ENCODE measurements around the gene GABBR2.

DNA sequence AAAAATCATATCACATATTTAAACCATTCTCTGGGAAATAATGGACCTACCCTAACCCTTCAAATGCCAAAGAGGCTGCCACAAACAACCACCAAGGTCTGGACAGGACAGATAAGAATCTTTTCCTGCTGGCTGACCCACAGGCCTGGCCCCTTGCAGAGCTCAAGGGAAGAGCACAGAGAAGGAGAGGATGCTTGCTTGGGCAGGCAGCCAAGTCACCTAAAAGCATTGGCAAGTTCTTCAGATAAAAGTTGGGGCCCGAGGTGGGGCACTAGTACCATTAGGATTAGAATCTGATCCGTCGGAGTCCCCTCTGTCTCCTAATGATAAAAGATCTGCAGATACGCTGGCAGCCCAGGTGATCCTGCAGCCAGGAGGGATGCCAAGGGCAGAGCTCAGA is 176.6 kb downstream of the GABBR2 start:
- no peak for TF ChIP-seq EZH2phosphoT487 (IDR thresholded peaks at IDR 0.05; ENCODE audit: borderline replicate concordance, low read length)
- TF ChIP-seq CTCF (IDR thresholded peaks at IDR 0.05; ENCODE audit: low read depth, low read length, poor library complexity, severe bottlenecking), result no peak
